GM18907 (cell line): Measurements from ENCODE around the gene ANKHD1.

Experiments
- ATAC-seq: cut with Tn5 transposase; IDR thresholded peaks from one replicate; pipeline ENCODE4 v1.9.1; 2021; ENCODE audit warnings: mild to moderate bottlenecking, moderate library complexity; ENCODE audit not compliant: unreplicated experiment

The ANKHD1 gene

GRCh38 chr5:140401362-140402257 lies at the start of gene ANKHD1:
TSS of gene ANKHD1 (plus strand) at chr5:140401833. CDS start at chr5:140401968, 135 bp downstream.
- peak; percentile 92 for ATAC-seq

- ATAC-seq: no peak
Observed at GRCh38 chr5:140355546-140355945, 46.1 kb upstream of the ANKHD1 start.

GRCh38 chr5:140356853-140357725 lies 44.5 kb upstream of the ANKHD1 start:
- ATAC-seq: peak; percentile 4

- ATAC-seq: peak; percentile 96
Observed at GRCh38 chr5:140357726-140358093, 43.9 kb upstream of the ANKHD1 start.

- no peak for ATAC-seq
Observed at GRCh38 chr5:140358738-140359310, 42.8 kb upstream of the ANKHD1 start.

GRCh38 chr5:140360101-140360500 lies 41.5 kb upstream of the ANKHD1 start, which contains the start of gene SLC4A9:
TSS of gene SLC4A9 (plus strand) at chr5:140360194. CDS start at chr5:140360237, 43 bp downstream.
- ATAC-seq: no peak

GRCh38 chr5:140360681-140361479 lies 40.8 kb upstream of the ANKHD1 start:
- no peak for ATAC-seq

- ATAC-seq: no peak
Observed at GRCh38 chr5:140361901-140362300, 39.7 kb upstream of the ANKHD1 start.

GRCh38 chr5:140362311-140362710 lies 39.3 kb upstream of the ANKHD1 start:
- ATAC-seq: no peak

- ATAC-seq: peak; percentile 91
Observed at GRCh38 chr5:140362875-140363630, 38.6 kb upstream of the ANKHD1 start.

GRCh38 chr5:140363631-140364471 lies 37.8 kb upstream of the ANKHD1 start:
- no peak for ATAC-seq

GRCh38 chr5:140364472-140364765 lies 37.2 kb upstream of the ANKHD1 start:
- no peak for ATAC-seq

- ATAC-seq: no peak
Observed at GRCh38 chr5:140365282-140365681, 36.4 kb upstream of the ANKHD1 start.

- ATAC-seq: no peak
Observed at GRCh38 chr5:140365941-140366340, 35.7 kb upstream of the ANKHD1 start.

- no peak for ATAC-seq
Observed at GRCh38 chr5:140366589-140367255, 34.9 kb upstream of the ANKHD1 start.

GRCh38 chr5:140367256-140368013 lies 34.2 kb upstream of the ANKHD1 start:
- ATAC-seq: no peak

GRCh38 chr5:140371356-140372151 lies 30.1 kb upstream of the ANKHD1 start:
- no peak for ATAC-seq
